Glomerular endothelial cell (primary cell): ENCODE data around the gene INS. TPM values are rescaled to one million over a fixed set of nuclear protein-coding genes. Genes with fewer than 3 reads are reported as not detected.
"Not testable (repeated sequence)": the region's sequence is repeated elsewhere in the genome, so short reads cannot be mapped to it uniquely, and the experiment has no call there.

ENCODE experiments used
- DNase-seq: peaks from one replicate; pipeline ENCODE4 v3.0.0-alpha.2; 2011; ENCODE audit warnings: low read depth, low spot score; ENCODE audit errors: extremely low read depth
- total RNA-seq: library from RNA; depleted of rRNA; stranded (reverse); fragments of >200 nt; gene quantifications from 2 replicates; pipeline ENCODE4 v1.2.3, GENCODE V29; 2015

INS gene
- total RNA-seq, 1 donor from 2014 or later = not detected

- DNase-seq = no peak
Observed at GRCh38 chr11:2182692-2183474, 21.9 kb upstream of the INS start.

GRCh38 chr11:2182075-2182474 lies 21.1 kb upstream of the INS start:
- DNase-seq = no peak

DNA sequence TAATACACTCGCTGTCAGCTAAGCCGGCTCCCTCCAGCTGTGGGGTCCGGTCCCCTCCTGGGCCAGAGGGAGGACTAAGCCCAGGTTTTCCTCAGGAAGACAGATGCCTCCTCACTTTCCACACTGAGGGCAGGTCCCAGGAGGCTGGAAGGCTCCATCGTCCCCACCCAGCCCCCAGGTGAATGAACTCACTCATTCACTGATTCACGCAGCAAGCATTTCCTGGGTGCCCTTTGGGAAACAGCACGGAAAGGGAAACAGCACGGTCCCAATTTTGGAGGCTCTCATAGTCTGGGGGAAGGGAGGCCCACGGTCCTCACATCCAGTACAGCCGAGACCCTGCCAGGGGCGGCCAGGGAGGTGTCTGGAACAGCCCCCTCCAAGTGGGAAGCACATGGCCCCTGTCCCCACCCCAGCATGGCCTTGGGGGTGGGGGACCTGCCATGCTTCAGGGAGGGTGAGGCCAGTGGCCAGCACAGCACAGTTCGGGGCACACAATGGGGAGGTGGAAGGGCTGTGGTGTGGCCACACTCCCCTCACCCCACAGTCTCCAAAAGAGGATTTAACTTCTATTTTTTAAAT lies 19.9 kb upstream of the INS start:
- no peak for DNase-seq

- DNase-seq = no peak
Observed at GRCh38 chr11:2180347-2180746, 19.3 kb upstream of the INS start.

GRCh38 chr11:2179516-2179915 lies 18.5 kb upstream of the INS start:
- no peak for DNase-seq

- DNase-seq = no peak
Observed at GRCh38 chr11:2178906-2179494, 18.0 kb upstream of the INS start.

GRCh38 chr11:2178055-2178773 lies 17.2 kb upstream of the INS start:
- not testable (repeated sequence) for DNase-seq

GRCh38 chr11:2177076-2177475 lies 16.1 kb upstream of the INS start:
- no peak for DNase-seq

GRCh38 chr11:2176389-2176900 lies 15.4 kb upstream of the INS start:
- no peak for DNase-seq

DNA sequence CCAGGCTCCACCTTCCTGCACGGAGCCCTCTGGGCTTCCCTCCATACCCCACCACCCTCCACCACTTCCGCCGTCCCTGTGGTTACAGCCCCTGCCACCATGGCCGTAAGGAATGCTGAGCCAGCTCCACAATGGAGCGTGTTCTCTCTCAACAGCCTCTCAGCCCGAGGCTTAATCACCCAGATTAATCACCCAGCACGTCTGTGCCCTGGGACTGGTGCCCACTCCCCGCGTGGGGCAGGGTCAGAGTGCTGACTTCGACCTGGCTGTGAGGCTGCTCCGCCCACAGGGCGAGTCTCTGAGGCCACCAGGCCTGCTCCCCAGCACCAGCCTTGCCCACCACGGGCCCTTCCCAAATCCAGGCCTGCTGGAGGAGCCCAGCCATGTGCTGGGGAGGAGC lies 14.7 kb upstream of the INS start:
- no peak for DNase-seq

DNA sequence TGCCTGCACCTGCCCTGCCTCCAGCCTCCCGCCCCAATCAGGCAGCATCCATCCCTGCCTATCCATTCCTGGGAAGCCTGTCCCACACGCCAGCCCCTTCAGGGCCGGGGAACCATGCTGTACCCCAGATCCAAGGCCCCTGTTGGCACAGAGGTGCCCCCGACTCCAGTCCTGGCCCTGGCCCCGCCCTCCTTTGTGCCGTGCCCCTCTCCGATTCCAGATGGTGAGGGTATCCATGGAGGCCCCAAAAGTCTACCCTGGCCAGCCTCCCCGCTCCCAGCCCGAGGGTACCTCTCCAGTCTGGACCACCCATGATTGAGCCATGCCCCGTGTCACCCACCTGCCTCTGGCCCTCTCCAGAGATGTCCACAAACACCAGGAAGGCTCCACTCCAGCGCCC lies 13.4 kb upstream of the INS start:
- no peak for DNase-seq

GRCh38 chr11:2173761-2174160 lies 12.8 kb upstream of the INS start:
- DNase-seq = no peak

- DNase-seq = no peak
Observed at GRCh38 chr11:2173150-2173693, 12.2 kb upstream of the INS start.

DNA sequence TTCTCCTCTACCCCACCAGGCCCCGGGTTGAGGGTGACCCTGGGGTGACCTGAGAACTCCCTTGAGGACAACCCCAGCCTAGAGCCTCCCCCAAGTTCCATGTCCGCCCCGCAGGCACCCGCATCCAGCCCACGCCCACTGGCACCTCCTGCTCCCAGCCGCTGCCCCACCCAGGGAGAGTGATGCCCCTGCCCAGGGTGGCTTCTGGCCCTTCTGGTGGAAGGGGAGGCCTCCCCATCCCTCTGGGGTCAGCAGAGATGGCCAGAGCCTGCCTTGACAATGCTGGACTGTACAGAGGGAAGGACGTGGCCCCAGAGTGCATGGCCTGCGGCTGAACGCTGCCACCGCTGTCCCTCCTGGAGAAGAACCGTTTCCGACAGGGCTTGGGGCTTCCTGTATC lies 11.7 kb upstream of the INS start:
- no peak for DNase-seq

DNA sequence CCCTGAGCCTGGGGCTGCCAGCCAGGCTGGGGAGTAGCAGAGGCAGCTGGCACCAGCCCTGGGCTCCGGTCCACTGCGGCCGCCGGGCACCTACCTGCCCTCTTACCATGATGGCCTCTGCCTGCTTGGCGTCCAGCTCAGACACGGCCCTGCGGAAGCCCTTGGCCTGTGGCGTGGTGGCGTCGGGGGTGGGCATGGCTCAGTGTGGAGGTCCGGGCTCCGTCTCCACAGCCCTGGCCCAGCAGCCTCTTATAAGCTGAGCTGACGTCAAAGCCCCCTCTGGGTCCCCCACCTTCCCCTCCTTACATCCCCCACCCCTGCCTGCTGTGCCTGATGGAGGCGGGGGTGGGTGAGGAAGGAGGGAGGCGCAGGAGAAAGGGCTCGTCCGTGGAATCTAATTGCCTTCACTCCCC lies 10.6 kb upstream of the INS start, which contains the start of gene TH:
Gene TH, minus strand, starts transcription at position 225 of the 413 bp plus-strand sequence. Its CDS starts 29 bp downstream, at position 196.
- no peak for DNase-seq

DNA sequence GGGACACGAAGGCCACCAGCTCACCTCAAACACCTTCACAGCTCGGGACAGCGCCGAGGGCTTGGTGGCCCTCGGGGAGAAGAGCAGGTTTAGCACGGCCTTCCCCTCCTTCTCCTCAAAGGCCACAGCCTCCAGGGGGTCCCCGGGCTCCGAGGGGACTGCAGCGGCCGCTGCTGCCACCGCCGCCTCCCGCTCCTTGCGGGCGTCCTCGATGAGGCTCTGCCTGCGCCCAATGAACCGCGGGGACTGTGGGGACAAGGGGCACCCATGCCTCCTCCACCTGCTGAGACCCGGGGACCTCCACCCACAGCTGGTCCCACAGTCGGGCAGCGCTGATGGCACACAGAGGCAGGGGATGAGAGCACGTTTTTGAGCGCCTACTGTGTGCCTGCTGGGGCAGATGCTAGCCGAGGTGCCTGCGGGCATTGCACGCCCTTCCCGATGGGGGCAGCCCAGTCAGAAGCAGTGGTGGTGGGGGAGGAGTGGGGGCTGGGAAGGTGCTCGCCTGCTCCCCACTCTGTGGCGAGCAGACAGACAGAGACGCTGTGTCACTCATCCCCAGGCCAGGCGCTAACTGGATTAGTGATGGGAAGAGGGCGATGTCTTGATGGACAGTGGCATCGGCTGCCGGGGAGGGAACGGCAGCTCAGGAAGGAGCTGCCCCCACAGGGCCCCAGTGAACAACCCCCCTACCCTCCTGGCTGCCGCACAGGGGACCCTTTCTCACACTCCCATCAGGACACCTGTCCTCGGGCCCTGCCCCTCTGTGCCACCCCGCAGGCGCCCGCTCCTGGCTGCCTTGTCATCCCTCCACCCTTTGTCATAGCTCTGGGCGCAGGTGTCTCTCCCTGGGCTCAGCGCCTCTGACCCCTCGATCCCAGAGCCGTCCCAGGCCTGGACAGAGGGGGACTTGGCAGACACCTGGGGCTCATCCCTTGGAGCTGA lies 8.9 kb upstream of the INS start:
- DNase-seq = no peak

DNA sequence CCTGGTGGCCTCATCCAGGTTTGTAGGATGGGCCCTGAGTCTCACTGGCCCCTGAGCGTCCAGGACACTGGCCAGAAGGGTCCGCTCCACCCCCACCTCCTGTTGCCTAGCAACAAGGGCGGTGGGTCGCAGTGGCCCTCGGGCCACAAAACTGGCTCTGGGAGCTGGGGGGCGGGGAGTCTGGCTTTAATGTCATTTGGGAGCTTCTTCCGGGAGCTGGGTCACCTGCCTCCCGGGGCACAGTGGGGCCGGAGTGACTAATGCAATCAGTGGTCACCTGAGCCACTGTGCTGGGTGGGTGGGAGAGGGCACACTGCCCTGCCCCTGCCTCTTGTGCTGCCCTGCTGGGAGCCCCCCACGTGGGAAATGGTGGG lies 8.0 kb upstream of the INS start:
- no peak for DNase-seq

DNA sequence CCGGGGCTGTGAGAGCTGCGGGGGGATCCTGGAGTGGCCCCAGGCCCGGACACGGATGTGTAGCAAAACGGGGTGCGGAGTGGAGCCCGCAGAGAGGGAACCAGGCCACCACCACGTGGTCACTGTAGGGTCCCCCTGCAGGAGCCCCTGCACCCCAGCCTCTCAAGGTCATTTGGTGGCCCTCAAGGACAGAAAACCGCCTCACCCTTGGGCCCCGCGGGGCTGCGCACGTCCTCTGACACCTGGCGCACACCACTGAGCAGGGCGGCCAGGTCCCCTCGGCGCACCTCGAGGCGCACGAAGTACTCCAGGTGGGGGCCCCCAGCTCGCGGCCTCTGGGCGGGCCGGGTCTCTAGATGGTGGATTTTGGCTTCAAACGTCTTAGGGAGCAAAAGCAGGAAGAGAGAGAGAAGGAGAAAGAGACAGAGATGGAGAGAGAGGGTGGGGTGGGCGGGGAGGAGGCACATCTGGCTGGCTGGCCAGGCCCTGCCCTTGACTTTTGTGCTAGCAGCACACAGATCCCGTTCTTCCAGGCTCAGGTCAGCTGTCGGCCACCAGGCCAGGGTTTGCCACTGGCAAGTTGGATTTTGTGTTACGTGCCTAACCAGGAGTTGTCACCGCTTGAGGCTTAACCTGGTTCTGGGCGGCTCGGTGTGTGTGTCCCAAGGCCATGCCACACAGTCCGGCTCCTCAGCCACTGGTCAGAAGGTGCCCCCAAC lies 7.4 kb upstream of the INS start:
- DNase-seq = no peak
